Measurements from ENCODE around the gene TIE1. TPM values are rescaled to one million over a fixed set of nuclear protein-coding genes. Genes with fewer than 3 reads are reported as not detected.

Gene TIE1
- total RNA-seq = 4.2 and 6.3 TPM in 2 replicates

DNA sequence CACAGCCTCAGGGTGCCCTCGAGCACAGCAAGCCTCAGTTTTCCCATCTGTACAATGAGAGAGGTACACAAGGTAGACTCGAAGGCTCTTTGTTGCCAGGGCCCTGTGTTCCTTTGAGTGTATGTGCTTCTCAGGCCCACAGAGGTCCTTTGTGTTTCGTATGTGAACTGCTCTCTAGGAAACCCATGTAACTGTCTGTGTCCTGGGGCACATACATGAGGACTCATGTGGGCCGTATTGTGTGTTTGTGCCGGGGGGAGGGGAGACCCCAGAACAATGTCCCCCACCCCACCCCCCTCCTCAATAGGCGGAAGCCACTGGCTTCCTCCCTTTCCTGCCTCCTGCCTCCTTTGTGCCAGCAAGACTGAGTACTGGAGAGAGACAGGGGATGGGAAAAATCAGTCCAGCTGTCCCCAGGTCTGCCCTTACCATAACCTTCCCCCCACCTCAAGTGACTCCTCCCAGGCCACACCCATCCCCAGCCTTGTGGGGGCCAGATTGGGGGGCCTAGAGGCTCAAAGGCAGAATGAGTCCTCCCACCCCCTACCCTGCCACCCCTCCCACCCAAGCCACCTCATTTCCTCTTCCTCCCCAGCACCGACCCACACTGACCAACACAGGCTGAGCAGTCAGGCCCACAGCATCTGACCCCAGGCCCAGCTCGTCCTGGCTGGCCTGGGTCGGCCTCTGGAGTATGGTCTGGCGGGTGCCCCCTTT lies at the start of gene TIE1:
TIE1 (plus strand) TSS at position 605 of the 717 bp plus-strand sequence; CDS start at position 695, 90 bp downstream.

DNA sequence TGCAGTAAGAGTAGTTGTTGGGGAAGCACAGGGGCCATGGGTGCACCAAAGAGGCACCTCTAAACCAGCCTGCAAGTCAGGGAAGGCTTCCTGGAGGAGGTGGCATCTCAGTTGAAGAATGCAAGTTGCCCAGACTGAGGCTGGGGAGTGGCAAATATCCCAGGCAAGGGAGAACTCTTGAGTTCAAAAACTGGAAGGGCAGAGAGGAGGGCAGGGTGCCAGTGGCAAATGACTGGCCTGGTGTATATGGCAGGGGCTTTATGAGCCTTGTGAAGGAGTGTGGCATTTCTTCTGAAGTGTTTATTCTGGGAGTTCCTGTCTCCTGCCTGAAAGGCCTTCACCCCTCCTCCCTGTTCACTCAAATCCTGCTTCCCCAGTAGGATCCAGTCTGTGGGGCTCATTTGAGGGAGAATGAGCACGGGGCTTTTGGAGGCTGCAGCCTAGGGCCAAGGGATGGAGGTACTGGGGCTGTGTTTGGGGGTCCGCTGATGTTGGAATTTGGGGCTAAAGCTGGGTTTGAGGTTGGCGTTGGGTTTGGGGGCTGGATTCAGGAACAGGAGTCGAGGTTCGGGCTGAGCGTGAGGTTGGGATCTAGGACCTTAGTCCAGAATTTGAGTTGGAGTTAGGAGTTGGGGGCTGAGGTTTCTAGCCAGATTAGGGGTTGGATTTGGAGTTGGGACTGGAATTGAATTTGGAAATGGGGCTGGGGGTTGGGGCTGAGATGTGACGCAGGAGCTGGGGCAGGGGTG lies 31.0 kb upstream of the TIE1 start, which contains the start of gene TMEM125:
TMEM125 (plus strand) TSS at position 357 of the 749 bp plus-strand sequence. CDS start 2,740 bp downstream, outside the sequence.

DNA sequence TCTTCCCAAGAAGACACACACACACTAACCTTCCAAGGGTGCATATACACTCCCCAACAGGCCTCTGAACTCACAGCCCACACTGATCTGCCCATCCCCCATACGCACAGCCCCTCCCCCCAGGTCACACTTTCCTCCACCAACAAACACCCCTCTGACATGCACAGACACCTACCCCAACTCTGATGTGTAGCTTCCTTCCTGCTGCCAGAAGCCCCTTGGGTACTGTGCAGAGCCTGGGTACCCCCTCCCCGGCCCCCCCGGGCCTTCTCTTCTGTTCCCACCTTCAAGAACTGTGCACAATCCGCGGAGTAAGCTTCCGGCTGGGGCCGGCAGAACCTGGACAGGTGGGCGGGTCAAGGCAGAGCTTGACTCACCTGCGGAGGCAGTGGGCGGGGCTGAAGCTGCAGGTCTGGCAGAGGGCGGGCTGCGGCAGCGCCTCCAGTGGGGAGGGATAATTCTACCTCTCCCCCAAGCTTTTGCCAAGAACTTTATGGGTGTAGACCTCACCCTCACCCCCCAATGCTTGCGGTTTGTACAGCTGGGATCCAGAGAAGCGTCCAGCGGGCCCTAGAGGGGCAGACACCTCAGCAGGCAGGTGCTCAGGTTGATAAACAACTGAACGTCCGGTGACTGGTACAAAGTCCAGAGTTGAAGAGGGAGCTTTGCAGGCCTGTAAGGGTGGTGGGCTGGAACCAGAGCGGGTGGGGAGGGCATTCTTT lies 15.4 kb upstream of the TIE1 start, which contains the start of gene C1orf210:
C1orf210 (minus strand) TSS at position 313 of the 722 bp plus-strand sequence. CDS start 2,311 bp downstream, outside the sequence.

DNA sequence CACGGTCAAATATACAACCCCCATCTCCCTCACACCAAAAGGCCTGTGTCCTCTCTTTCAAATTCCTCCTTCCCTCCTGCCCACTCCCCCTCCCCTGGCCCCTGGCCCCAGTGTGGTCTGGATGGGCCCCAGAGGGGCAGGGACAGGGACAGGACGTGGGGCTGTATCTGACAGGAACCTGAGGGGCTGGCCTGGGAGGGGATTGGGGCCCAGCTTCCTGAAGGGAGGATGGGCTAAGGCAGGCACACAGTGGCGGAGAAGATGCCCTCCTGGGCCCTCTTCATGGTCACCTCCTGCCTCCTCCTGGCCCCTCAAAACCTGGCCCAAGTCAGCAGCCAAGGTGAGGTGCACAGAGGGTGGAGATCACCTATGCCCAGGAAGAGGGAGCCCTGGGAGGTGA lies 36.8 kb downstream of the TIE1 start, which contains the start of gene MPL:
MPL (plus strand) TSS at position 231 of the 400 bp plus-strand sequence; CDS start at position 262, 31 bp downstream.

DNA sequence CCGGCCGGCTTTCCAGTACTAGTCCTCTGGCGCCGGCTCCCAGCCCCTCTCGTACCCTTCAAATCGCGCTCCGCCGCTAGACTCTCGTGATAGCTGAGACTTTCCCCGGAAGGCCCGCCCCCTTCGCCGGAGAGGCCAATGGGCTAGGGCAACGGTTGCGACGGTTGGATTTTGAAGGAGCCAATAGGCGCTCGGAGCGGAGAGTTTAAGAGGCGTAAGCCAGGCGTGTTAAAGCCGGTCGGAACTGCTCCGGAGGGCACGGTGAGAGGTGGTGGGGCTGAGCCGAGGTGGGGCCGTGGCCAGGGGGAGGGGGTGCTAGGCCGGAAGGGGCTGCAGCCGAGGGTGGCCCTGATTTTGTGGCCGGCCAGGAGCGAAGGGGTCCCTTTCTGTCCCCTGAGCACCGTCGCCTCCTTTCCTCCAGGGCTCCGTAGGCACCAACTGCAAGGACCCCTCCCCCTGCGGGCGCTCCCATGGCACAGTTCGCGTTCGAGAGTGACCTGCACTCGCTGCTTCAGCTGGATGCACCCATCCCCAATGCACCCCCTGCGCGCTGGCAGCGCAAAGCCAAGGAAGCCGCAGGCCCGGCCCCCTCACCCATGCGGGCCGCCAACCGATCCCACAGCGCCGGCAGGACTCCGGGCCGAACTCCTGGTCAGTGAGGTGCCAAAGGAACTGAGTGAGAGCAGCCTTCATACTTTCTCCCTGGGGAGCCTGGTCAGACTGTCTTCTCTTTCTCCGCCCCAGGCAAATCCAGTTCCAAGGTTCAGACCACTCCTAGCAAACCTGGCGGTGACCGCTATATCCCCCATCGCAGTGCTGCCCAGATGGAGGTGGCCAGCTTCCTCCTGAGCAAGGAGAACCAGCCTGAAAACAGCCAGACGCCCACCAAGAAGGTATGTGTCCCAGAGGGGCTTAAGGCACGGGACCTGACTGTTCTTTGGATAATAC lies 58.2 kb downstream of the TIE1 start, which contains the start of gene CDC20:
CDC20 (plus strand) TSS at position 236 of the 948 bp plus-strand sequence; CDS start at position 471, 235 bp downstream.

DNA sequence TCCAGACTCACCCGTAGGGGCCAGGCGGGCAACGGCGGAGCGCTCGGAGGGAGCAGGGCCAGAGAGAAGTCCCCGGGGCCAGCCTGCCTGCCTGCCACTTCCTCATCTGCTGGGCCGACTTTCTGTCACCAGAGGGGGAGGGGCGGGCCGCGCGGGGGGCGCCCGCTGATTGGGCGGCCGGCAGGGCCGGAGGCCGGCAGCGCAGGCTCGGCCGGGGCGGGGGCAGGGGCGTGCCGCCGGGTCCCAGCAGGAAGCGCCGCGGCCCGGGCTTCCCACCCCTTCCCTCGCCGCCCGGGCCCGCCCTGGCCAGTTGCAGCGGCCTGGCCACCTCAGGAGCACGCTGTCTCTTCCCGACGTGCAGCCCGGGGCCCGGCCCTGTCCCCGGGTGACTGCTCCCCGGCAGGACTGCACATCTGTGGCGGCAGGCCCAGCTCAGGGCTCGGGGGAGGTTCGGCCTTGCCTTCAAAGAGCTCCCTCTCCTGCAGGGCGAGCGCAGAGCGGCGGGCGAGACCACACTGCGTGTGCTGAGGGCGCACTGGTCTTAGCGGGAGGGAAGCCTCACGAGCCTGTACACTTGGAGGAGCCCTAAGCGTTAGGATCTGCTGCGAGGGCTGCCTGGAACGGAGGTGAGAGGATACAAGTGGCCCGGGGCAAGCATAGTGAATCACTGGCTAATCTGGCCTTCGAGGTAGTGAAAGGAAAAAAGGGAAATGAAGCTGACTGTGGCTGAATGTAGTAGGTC lies 67.3 kb downstream of the TIE1 start, which contains the start of gene ELOVL1:
ELOVL1 (minus strand) TSS at position 108 of the 742 bp plus-strand sequence. CDS start 2,402 bp downstream, outside the sequence.

Other genes with a start within 250 kb of the TIE1 start
- gene EBNA1BP2, start 128.7 kb upstream of the TIE1 start, total RNA-seq = 59.5 and 210 TPM in 2 replicates
- 0.19 and 0.28 TPM in 2 replicates for gene CFAP57, start 128.7 kb upstream of the TIE1 start, total RNA-seq
- under 0.01 TPM in 1 of 2 replicates, not detected in the other for gene TMEM125, start 31.0 kb upstream of the TIE1 start, total RNA-seq
- not detected in 2 replicates for gene C1orf210, start 15.4 kb upstream of the TIE1 start, total RNA-seq
- gene MPL, start 36.8 kb downstream of the TIE1 start, total RNA-seq = not detected in 2 replicates
- 6.8 and 161 TPM in 2 replicates for gene CDC20, start 58.0 kb downstream of the TIE1 start, total RNA-seq
- gene ELOVL1, start 67.0 kb downstream of the TIE1 start, total RNA-seq = 30.2 and 69.6 TPM in 2 replicates
- 57.2 and 92.4 TPM in 2 replicates for gene MED8, start 88.8 kb downstream of the TIE1 start, total RNA-seq
- 19.9 and 20.6 TPM in 2 replicates for gene SZT2, start 88.9 kb downstream of the TIE1 start, total RNA-seq
- gene HYI, start 152.9 kb downstream of the TIE1 start, total RNA-seq = 45.1 and 92.4 TPM in 2 replicates
- gene PTPRF, start 229.9 kb downstream of the TIE1 start, total RNA-seq = 66.5 and 131 TPM in 2 replicates

Data from regular cardiac myocyte (primary cell).